Measurements from ENCODE around the gene TRIM3.

The TRIM3 gene

DNA sequence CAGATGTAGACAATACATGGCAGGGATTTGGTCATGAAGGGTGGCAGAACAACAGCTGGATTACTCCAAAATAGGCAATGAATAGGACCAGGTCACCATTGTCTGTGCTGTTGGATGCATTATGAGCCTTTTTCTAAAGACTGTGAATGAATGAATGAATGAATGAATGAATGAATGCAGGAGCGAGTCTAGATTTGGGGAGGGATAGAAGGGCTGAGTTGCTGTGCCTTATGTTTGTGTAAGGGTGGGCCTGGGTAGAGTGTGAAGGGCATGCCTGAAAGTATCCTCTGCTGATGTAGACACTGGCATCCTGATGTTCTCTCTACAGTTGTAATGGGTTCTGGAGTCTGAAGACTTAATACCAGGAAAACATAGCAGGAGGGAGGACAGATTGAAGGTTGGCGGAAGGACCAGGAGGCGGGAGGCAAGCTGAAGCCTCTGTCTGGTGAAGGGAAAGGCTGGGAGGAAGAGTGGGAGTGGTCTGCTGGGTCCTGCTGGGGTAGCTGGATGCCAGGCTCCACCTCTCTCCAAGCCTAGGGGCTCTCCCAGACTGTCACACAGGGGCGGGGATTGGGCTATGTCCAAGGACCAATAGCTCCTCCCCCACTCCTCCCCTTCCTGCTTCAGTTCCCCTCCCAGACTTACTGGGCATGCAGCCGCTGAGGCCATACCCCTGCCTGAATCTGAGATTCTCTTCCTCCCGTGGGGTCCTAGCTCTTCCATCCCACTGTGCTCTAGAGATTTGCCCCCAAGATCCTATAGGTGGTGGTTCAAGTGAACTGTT lies 4.8 kb downstream of the TRIM3 start:
- peak; percentile 83 for DNase-seq (ENCODE audit: low read depth)
- TF ChIP-seq, protein P1, sequence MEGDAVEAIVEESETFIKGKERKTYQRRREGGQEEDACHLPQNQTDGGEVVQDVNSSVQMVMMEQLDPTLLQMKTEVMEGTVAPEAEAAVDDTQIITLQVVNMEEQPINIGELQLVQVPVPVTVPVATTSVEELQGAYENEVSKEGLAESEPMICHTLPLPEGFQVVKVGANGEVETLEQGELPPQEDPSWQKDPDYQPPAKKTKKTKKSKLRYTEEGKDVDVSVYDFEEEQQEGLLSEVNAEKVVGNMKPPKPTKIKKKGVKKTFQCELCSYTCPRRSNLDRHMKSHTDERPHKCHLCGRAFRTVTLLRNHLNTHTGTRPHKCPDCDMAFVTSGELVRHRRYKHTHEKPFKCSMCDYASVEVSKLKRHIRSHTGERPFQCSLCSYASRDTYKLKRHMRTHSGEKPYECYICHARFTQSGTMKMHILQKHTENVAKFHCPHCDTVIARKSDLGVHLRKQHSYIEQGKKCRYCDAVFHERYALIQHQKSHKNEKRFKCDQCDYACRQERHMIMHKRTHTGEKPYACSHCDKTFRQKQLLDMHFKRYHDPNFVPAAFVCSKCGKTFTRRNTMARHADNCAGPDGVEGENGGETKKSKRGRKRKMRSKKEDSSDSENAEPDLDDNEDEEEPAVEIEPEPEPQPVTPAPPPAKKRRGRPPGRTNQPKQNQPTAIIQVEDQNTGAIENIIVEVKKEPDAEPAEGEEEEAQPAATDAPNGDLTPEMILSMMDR (IDR thresholded peaks at IDR 0.05; ENCODE audit: insufficient read depth, low read depth, low read length, missing control alignments): no peak
- H3K4me3 ChIP-seq (ENCODE audit: low read length): no peak overlapping the region

DNA sequence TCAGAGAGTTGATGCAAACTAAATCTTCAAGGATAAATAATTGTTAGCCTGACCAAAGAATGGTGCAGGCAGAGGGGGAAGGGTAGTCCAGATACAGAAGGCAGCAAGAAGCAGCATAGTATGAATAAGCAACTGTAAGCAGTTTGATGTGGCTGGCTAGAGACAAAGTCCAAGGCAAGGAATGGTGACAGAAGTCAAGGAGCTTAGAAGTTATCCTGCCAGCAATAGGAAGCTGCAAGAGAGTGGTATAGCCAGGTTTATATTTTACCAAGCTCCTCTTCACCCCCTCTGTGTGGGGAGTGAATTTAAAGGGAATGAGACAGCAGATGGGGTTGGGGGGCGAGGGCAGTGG lies 14.7 kb downstream of the TRIM3 start:
- TF ChIP-seq, protein P1 (IDR thresholded peaks at IDR 0.05; ENCODE audit: insufficient read depth, low read depth, low read length, missing control alignments): no peak
- no peak for DNase-seq (ENCODE audit: low read depth)
- H3K4me3 ChIP-seq (ENCODE audit: low read length): no peak overlapping the region

DNA sequence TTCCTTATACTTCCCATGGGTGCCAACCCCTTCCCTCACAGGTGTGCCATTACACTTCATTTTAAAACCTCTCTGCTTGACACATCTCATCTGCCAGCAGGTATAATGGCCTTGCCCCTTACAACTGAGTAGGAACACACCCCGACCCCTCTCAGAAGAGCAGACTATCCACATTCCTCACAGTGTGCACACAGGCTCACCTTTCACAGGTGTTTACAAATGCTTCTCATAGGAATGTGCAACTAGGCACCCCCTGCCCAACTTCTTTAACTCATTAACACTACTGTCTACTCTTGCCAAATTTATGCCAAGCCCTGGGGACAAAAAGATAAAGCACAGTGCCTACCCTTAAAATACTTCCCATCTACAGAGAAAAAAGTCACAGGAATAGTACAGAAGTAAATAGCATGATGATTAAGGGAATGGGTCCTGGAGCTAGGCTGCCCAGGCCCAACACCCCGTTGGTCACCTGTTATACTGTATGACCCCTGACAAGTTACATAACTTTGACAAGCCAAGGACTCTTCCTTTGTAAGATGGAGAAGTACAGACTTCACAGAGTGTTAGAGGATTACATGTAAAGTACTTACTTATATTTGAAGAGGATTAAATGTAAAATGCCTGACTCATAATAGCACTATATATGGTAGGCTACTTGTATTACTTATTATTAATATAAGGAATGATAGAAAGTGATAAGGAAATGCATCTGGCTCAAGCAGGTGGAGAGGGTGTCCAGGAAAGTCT lies 15.2 kb downstream of the TRIM3 start:
- no peak for DNase-seq (ENCODE audit: low read depth)
- no peak overlapping the region for H3K4me3 ChIP-seq (ENCODE audit: low read length)
- TF ChIP-seq, protein P1 (IDR thresholded peaks at IDR 0.05; ENCODE audit: insufficient read depth, low read depth, low read length, missing control alignments): no peak

DNA sequence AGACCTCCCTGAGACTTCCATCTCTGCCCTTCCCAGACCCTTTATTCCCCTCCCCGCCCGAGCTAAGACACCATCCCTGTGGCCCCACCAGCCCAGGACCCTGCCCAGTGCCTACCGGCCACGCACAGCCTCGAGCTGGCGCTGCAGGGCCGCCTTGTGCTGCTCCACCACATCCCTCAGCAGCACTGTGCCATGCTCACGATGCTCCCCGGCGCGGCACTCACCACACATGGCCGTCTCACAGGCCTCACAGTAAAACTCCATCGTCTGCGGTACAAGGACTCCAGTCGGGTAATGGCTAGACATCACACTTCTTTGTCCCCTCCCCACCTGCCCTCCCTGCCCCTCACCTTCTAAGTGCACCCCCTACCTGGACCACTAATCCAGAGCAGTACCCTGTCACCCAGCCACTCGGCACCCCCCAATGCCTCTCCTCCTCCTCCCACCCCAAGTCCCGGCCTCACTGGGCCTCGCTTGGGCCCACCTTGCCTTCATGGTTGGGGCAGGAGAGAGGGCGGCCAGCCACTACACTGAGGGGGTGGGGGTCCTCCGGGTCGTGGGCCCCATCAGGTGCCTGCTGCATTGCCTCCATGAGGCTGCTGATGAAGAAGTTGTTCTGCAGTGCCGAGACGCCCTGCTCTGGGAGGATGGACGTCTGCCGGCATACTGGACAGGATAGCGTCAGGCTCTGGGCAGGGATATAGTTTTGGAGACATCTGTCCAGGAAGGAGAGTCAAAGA lies 16.0 kb downstream of the TRIM3 start:
- no peak overlapping the region for H3K4me3 ChIP-seq (ENCODE audit: low read length)
- TF ChIP-seq, protein P1 (IDR thresholded peaks at IDR 0.05; ENCODE audit: insufficient read depth, low read depth, low read length, missing control alignments): no peak
- DNase-seq (ENCODE audit: low read depth): no peak

DNA sequence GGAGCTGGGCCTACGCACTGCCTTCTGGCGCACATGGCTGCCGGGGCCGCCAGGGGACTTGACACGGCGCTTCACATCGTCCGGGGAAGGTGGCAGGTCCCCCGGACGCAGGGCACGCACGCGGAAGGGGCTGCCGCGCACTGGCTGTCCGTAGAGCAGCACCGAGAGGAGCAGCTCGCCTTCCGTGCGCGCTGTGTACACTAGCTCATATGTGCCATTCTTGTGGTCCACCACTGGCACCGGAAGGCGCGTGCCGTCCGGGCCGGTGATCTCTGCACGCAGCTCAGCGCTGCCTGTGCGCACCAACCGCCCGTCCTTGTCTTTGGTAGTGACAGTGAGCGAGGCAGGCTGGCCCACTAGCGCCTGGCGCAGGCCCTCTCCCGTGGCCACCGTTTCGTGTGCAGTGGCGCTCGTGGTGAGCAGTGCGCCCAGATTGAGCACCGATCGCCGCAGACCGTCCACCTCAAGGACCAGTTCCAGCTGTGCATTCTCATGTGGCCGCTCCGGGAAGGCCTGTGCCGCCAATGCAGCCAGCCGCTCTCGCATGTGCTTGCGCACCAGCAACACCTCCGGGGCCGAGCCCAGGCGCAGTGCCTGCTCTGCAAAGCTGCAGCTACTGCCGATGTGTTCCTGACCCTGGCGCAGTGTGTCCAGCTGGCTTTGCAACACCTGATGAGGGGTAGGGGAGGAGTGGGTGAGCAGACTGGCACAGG lies 17.2 kb downstream of the TRIM3 start:
- DNase-seq (ENCODE audit: low read depth): no peak
- TF ChIP-seq, protein P1 (IDR thresholded peaks at IDR 0.05; ENCODE audit: insufficient read depth, low read depth, low read length, missing control alignments): no peak
- no peak overlapping the region for H3K4me3 ChIP-seq (ENCODE audit: low read length)

DNA sequence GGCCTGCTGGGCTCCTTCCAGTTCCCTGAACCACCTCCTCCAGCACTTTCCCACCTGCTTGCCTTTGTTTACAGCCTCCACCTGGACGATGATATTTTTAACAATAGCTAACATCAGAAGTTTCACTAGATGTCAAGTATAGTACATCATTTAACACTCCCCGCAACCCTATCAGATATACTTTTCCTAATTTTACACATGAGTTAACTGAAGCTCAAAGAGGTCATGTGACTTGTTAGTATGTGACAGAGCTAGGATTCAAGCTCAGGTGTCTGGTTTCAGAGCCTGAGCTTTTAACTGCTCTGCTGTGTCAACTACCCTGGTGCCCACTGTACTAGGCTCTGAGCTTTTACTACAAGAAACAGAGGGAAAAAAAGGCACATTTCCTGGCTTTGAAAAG lies 18.7 kb downstream of the TRIM3 start:
- TF ChIP-seq, protein P1 (IDR thresholded peaks at IDR 0.05; ENCODE audit: insufficient read depth, low read depth, low read length, missing control alignments): no peak
- no peak overlapping the region for H3K4me3 ChIP-seq (ENCODE audit: low read length)

More for the DNA sequence above, 18.7 kb downstream of the TRIM3 start:
- DNase-seq (ENCODE audit: low read depth): no peak

Data from epithelial cell of esophagus (primary cell).